GM18502 (cell line): Measurements from ENCODE around the gene AURKAIP1.

ENCODE experiments used
- ATAC-seq: cut with Tn5 transposase; IDR thresholded peaks from one replicate; pipeline ENCODE4 v1.9.1; 2021; ENCODE audit warnings: mild to moderate bottlenecking; ENCODE audit not compliant: unreplicated experiment, poor library complexity

The AURKAIP1 gene

DNA sequence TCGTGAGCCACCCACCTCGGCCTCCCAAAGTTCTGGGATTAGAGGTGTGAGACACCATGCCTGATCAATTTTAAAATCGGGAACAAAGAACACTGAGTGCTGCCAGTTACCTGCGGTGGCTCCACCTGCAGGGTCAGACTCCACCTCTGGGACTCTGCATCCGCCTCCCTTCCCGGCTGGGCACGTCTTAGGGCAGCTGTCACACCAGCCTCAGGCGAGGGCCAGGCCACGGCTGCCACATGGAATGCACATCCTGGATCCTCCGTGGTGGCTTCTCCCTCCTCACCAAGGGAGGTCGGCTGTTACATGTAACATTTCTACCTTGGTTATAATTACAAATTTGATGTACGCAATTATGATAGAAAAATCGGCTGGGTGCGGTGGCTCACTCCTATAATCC, 10.7 kb downstream of the AURKAIP1 start:
- no peak for ATAC-seq

DNA sequence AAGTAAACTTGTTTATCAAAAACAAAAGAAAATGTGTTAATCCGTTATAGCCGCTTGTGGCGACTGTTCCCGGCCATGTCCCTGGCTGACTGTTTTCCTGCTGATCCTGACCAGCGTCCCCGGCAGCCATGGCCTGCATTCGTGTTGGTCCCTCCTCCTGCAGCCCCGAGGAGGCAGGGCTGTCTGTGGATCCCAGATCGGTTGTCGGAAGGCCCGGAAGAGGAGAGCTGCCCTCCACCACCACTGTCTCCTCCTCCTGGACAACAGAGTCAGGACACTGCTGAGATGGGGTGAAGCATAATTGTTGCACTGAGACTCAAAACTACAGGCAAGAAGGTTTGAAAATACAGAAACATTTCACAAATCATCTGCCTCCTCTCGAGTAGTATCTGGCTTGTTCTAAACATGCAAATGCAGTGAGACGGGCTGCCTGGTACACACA, 13.0 kb downstream of the AURKAIP1 start:
- no peak for ATAC-seq

DNA sequence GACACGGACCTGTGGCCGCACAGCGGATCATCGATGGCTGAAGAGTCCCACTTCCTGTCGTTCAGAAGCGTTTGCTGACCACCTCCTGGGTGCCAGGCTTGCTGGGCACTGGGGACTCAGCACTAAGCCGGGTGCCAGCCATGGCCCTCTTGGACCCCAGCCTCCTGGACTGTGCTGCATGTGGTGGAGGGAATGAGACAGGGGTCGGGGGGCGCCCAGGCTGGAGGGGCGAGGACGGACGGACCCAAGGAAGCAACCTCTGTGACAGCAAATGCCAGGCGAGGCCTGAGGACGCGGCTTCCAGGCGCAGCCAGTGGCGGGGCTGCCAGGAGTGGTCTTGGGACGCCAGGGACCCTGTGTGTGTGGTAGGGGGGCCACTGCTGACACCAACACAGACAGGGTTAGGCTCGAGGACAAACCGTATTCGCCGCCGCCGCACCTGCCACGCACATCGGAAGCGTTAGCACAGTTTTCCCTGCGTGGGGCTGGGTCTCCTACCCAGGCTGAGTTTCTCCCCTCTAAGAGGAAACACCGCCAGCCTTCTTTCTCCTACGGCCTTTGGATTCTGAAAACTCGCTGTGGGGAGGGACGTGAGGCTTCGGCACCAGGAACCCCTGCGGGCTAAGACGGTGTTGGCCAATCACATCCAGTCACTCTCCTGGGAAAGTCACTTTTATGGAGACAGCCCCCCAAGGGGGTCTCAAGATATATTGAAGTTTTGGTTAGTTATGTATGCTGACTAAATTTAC, 13.6 kb downstream of the AURKAIP1 start:
- ATAC-seq: no peak

DNA sequence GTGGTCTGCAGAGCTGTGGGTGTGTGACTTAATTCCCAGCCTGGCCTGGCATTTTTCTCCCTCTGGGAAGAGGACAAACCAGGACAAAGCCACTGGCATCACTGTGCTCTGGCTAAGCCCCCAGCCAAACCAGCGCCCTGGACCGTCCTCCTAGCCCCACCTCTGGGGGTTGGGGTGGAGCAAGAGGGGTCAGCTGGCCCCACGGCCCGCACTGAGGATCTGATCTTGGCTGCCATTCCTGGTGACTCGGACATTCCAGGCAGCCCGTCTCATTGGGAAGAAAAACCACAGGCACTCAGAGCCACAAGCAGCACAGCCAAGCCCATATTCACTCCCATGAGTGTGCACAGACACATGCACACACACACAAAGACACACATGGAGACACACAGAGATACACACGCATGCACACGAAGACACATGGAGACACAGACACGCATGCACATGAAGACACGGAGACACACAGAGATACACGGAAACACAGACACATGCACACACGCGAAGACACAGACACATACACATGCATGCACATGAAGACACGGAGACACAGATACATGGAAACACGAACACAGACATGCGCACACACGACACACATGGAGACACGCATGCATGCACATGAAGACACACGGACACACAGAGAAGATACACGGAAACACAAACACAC, 14.4 kb downstream of the AURKAIP1 start:
- no peak for ATAC-seq

DNA sequence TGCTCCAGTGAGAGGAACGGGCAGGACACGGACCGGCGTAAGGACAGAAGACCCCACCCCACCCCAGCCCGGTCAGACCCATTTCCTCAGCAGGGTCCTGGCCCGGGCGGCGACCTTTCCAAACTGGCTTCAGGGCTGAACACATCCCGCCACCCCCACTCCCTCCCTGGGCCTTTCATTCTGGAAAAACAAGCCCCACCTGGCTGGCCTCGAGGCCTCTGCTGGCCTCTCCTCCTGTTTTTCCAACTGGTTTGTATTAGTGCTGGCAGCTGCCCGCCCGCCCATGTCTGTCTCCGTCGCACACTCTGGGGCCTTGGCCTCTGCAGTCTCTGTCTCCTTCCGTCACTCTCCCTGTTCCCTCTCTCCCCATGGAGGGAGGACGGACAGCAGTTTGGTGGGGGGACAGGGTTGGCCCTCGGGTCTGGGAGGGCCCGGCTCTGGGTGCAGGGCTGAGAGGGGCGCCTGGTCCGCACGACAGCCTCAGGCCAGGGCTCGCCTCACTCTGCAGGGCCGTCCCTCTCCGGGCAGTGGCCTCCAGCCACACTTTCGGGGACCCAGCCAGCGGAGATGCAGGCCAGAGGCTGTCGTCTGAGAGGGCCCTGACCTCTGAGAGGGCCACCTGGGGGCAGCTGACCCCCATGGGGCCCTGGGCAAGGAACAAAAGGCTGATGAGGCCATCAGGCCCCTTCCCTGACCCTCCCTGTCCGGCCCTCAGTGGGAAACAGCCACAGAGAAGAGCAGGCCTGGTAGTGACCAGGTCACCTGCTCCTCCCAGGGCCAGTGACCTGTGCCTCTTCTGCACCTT, 15.1 kb downstream of the AURKAIP1 start:
- ATAC-seq: no peak

- ATAC-seq: no peak
Observed at GRCh38 chr1:1359308-1359663, 15.7 kb downstream of the AURKAIP1 start.

DNA sequence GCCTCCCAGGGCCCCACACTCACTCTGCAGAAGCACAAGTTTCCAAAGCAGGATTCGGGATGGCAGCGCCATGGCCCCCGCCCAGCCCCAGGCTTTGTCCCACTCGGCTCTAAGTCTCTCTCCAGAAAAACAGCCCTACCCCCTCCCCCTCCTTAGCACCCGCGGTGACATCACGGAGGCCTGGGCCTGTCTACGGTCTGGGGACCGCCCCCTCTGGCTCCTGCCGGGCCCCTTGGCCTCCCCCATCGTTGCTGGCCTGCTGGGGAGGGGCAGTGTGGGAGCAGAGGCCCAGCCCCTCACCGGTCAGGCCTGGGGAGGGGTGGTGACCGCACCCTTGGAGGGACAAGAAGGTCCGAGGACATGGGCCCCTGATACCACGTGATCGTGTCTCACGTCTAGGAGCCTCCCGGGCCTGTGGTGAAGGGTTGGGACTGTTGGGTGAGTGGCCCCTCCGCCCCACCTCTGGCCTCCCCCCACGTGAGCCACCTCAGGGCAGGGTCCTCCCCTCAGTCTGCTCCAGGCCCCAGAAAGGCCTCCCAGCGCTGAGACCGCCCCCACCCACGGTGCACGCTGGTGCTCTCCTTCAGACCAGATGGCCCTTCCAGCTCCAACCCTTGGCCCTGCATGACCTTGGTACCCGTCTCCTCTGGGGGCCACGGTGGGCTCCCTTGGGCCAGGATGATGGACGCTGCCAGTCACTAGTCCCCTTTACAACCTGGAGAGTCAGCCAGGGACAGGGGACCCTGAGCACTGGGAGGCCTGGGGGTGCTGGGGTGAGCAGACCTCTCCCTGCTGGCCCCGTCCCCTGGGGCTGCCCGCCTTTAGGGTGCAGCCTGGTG, 16.4 kb downstream of the AURKAIP1 start, which contains the start of gene MXRA8:
TSS of gene MXRA8 (minus strand) at position 123 of the 839 bp plus-strand sequence. CDS start at position 72, 51 bp downstream.
- no peak for ATAC-seq

DNA sequence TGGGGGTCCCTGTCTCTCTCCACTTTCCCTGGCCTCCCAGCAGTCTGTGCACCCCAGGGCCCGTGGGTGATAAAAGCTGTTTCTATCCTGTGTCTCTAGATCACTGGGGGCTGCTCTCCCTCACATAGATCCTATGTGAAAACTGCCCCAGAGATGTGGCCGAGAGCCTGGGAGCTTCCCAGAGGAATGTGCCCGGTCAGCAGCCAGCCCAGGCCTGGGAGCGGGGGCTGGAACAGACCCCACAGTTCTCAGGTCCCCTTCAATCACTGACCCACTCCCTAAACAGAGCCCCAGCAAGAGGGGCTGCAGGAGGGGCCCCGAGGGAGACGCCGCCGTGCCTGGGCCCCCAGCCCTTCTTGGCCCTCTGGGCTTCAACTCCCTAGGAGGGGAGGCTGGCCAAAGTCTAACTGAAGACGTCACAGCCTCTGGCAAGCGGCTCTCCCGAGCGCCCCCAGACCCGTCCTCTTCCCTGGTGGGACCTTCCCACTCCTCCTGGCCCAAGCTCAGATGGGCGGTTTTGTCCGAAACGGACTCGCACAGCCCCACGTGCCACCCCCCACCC, 17.1 kb downstream of the AURKAIP1 start:
- no peak for ATAC-seq

DNA sequence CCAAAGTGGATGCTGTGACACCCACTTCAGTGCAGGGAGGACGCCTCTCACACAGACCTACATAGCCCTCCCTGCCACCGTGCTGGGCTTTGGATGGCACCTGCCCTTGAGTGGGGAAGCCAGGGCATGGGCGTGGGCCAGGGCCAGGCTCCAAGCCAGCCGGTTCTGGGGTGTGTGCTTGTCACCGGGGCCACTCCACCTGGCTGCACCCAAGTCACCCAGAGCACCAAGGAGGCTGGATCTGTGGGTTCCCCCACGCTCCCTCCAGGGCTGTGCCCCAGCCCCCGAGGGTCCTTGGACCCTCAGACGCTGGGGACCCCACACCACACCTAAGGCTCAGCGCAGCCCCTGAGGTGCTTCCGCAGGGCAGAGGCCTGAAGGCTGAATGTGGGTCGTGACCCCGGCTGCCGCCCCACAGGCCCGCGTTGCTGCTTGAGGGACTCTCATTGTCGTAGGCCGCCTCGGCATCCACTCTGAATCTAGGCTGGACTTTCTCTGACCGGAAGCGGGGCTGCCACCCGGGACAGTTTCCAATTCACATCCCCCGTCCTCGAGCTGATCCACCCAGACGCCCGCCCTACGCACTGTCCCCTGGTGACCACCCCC, 18.1 kb downstream of the AURKAIP1 start:
- ATAC-seq: no peak

DNA sequence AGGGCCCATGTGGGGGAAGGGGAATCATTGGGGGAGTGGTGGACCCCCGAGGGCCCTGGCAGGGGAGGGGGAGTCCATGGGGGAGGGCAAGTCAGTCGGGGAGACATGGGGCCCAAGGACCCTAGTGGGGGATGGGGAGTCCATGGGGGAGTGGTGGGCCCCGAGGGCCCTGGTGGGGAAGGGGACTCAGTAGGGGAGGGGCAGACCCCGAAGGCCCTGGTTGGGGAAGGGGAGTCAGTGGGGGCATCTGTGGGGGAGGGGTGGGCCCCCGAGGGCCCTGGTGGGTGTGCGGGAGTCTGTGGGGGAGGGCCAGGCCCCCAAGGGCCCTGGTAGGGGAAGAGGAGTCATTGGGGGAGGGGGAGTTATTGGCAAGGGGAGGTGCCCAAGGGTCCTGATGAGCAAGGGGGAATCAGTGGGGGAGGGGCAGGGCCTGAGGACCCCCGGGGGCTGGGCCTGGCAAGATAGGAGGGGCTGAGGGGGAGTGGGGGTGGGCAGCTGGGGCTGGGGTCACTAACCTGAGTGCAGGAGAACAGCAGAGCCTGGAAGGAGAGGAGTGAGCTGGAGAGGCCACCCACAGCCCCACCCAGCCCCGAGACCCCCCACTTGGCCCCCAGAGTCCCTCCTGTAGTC, 18.7 kb downstream of the AURKAIP1 start:
- no peak for ATAC-seq

- no peak for ATAC-seq
Observed at GRCh38 chr1:1355416-1355815, 19.6 kb downstream of the AURKAIP1 start.

DNA sequence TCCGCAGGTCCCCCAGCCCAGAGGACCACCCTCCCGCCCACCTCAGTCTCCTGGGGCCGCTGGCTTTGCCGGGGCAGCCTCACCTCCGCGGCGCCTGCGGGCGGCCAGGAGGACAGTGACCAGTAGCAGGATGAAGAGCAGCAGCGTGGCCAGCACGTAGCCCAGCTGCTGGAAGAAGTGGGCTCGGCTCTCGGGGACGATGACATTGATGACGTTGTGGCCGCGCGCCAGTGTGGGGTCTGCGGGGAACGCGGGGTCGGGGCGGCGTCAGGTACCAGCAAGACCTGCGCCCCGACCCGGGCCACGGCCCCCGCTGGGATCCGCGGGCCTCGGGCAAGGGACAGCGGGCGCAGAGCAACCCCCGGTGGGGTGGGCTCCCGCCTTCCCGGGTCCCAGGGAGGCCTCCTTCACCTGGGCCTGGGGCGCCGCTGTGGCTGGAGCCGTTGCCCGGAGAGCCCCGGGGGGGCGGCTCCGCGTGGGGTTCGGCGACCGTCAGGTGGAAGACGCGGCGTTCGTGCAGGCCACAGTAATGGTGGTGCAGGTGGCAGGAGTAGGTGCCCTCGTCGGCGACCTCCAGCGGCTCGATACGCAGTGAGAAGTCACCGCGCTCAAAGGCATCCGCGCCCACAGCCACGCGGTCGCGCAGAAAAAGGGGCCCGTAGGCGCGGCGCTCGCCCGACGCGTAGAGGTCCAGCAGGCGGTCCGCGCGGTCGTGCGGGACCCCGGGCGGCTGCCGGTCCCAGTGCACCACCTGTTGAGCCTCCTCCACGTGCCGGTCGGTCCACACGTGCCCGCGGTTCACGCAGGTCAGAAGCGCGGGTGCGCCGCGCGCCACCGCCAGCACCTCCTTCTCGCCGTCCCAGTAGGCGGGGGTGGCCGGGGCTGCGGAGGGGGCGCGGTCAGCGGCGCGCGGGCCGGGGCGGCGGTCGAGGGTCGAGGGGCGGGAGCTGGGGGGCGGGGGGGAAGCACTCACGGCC, 20.4 kb downstream of the AURKAIP1 start:
- no peak for ATAC-seq

GRCh38 chr1:1353389-1354151, 21.4 kb downstream of the AURKAIP1 start:
- ATAC-seq: no peak

GRCh38 chr1:1352786-1353388, 22.1 kb downstream of the AURKAIP1 start:
- ATAC-seq: no peak

- no peak for ATAC-seq
Observed at GRCh38 chr1:1351511-1352427, 23.2 kb downstream of the AURKAIP1 start.
